GM10248 (cell line): Measurements from ENCODE around the gene DDX50.
"Not testable (repeated sequence)": the region's sequence is repeated elsewhere in the genome, so short reads cannot be mapped to it uniquely, and the experiment has no call there.

Experiments
- CTCF ChIA-PET: fragments of 300-600 bp; sonication (Branson Sonifier 250); formaldehyde crosslinking; extraction: SDS; loops from one replicate; lab custom pipeline; 2021; ENCODE audit warnings: antibody characterized with exemption; lab: Yijun Ruan, JAX
- POLR2A ChIA-PET: fragments of 350-650 bp; sonication (Branson Sonifier 250); formaldehyde crosslinking; extraction: SDS; loops from one replicate; lab custom pipeline; 2020; ENCODE audit warnings: antibody characterized with exemption; lab: Yijun Ruan, JAX
- DNase-seq: peaks from one replicate; pipeline ENCODE4 v3.0.0; 2012; ENCODE audit errors: extremely low spot score
- TF ChIP-seq, protein P1 (sequence below): IDR thresholded peaks from 2 replicates; pipeline ENCODE4 v1.5.1; 2012; ENCODE audit warnings: mild to moderate bottlenecking, low read depth; ENCODE audit errors: extremely low read depth, missing control alignments, control extremely low read depth

The DDX50 gene, protein sequence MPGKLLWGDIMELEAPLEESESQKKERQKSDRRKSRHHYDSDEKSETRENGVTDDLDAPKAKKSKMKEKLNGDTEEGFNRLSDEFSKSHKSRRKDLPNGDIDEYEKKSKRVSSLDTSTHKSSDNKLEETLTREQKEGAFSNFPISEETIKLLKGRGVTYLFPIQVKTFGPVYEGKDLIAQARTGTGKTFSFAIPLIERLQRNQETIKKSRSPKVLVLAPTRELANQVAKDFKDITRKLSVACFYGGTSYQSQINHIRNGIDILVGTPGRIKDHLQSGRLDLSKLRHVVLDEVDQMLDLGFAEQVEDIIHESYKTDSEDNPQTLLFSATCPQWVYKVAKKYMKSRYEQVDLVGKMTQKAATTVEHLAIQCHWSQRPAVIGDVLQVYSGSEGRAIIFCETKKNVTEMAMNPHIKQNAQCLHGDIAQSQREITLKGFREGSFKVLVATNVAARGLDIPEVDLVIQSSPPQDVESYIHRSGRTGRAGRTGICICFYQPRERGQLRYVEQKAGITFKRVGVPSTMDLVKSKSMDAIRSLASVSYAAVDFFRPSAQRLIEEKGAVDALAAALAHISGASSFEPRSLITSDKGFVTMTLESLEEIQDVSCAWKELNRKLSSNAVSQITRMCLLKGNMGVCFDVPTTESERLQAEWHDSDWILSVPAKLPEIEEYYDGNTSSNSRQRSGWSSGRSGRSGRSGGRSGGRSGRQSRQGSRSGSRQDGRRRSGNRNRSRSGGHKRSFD

DNA sequence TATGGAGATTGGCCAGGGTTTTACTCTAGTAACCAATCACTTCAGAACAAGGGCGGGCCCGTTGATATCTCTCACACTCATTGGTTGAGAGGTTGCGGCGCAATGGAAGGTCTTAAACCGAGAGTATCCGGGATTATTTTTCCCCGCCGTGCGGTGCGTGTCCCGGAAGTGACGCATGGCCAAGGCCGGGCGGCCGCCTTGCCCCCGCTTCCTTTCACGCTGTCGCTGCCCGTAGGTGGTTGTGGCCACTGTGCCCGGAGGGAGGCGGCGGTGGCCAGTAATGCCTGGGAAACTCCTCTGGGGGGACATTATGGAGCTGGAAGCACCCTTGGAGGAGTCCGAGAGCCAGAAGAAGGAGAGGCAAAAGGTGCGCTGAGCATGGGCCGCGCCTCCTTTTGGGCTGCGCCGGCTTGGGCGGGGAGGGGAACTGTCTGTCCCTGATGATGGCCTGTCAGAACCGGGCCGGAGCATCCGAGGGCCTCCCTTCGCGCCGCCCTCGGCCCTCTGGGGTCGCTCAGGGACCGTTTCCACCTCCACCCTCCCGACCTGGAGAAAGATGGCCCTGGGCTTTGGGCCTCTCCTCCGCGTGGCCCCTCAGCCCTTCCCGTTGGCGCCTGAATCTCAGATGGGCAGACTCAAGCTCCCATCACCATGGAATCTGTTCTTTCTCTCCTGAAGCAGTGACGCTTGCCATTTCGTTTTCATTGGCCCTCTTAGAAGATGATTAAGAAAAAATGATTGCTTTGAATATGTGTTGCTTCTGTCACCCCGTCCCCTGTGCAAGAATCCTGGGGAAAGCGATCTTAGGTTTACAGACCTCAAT, at the start of gene DDX50:
TSS of gene DDX50 (plus strand) at position 211 of the 823 bp plus-strand sequence. CDS start at position 281, 70 bp downstream.
- TF ChIP-seq, protein P1, sequence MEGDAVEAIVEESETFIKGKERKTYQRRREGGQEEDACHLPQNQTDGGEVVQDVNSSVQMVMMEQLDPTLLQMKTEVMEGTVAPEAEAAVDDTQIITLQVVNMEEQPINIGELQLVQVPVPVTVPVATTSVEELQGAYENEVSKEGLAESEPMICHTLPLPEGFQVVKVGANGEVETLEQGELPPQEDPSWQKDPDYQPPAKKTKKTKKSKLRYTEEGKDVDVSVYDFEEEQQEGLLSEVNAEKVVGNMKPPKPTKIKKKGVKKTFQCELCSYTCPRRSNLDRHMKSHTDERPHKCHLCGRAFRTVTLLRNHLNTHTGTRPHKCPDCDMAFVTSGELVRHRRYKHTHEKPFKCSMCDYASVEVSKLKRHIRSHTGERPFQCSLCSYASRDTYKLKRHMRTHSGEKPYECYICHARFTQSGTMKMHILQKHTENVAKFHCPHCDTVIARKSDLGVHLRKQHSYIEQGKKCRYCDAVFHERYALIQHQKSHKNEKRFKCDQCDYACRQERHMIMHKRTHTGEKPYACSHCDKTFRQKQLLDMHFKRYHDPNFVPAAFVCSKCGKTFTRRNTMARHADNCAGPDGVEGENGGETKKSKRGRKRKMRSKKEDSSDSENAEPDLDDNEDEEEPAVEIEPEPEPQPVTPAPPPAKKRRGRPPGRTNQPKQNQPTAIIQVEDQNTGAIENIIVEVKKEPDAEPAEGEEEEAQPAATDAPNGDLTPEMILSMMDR: no peak
- ChIA-PET POLR2A (interaction anchor here (0.6 kb wide), 1 partner anchor 101 kb away, joined by 3 read pairs; no protein-coding TSS in a partner anchor), CTCF (interaction anchor here (0.7 to 1.4 kb wide), 6 partner anchors 8 to 1113 kb away, joined by 3 to 4 read pairs (median 3); no protein-coding TSS in a partner anchor)
- DNase-seq: peak; percentile 95

DNA sequence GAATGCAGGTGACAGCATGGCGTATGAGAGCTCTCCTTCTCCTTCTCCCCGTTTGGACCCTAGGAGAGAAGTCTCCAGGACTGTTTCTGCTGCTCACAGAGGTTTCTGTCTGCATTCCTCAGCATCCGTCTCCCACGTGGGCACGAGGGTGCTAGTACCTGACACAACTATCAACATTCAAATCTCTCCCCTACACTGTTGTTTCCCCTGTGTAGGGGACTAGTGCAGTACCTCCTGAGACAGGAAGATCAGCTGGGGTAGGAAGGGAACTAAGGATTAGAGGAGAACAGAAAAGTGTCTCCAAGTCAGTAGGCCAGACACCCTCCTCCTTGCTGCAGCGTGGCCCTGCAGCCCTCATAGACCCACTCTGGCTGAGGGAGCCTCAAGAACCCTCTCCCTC, 44.8 kb upstream of the DDX50 start:
- TF ChIP-seq, protein P1: no peak
- no peak for DNase-seq
- POLR2A ChIA-PET: no interaction called here
- CTCF ChIA-PET: interaction anchor here (1.6 kb wide), 1 partner anchor 29 kb away, joined by 3 read pairs; the partner anchor contains the start of gene STOX1

DNA sequence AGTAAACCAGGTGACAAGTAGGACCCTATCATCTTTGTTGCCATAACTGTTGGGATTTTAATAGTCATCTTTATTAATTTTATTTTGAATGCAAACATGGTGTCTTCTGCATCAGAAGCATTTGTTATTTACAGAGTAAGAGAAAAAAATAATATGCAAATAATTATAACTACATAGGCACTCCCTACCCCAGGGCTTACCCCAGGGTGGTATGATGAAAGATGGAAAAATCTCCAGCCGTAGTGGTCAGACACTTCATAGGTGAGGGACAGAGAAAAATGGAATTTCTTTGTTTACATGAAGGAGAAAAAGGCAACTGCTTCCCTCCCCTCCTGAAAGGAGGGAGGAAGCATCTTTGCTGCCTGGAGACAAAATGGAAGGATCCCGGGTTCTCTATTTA, 44.1 kb upstream of the DDX50 start:
- ChIA-PET CTCF (interaction anchor here (1.6 kb wide), 1 partner anchor 30 kb away, joined by 3 read pairs; the partner anchor contains the start of gene STOX1), POLR2A (no interaction called here)
- TF ChIP-seq, protein P1: no peak
- DNase-seq: no peak

DNA sequence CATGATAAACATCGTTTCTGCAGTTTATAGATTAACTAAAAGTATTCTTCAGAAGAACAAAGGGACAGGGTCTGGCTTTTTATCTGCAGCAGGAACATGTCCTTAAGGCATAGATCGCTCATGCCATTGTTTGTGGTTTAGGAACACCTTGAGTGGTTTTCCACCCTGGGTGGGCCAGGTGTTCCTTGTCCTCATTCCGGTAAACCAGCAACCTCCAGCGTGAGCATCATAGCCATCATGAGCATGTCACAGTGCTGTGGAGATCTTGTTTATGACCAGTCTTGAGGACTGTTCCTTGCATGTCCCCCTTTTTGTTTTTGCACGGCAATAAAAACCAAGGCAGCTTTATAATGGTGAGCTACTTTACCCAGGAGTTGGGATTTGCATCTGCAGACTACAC, 39.9 kb upstream of the DDX50 start:
- ChIA-PET POLR2A (no interaction called here), CTCF (interaction anchor here (1.0 kb wide), 1 partner anchor 10 kb away, joined by 4 read pairs; no protein-coding TSS in a partner anchor)
- TF ChIP-seq, protein P1: no peak
- no peak for DNase-seq

DNA sequence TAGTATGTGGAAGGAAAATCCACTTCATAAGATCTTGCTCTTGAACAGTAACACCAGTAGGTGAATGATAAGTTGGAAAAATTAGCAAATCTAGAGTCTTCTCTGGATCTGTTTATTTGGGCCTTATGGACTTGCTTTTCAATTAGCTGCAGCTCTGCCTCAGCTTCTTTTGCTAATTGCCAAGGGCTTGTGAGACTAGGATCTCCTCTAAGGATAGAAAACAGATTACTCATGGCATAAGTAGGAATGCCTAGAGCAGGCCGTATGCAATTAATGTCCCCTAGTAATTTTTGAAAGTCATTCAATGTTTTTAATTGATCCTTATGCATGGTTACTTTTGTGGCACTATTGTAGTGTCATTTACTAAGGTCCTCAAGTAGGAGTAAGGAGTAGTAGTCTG, 36.5 kb upstream of the DDX50 start:
- POLR2A ChIA-PET: no interaction called here
- no peak for DNase-seq
- TF ChIP-seq, protein P1: no peak
- CTCF ChIA-PET: no interaction called here

DNA sequence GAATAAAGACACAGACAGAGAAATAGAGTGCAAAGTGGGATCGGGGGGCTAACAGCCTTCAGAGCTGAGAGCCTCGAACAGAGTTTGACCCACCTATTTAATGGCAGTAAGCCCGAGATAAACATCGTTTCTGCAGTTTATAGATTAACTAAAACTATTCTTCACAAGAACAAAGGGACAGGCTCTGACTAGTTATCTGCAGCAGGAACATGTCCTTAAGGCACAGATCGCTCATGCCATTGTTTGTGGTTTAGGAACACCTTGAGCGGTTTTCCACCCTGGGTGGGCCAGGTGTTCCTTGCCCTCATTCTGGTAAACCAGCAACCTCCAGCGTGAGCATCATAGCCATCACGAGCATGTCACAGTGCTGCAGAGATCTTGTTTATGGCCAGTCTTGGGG, 32.9 kb upstream of the DDX50 start:
- POLR2A ChIA-PET, DNase-seq: not testable (repeated sequence)
- CTCF ChIA-PET: interaction anchor here (1.0 to 1.3 kb wide), 2 partner anchors 13 to 22 kb away, joined by 3 read pairs; no protein-coding TSS in a partner anchor
